GM12873 (cell line): ENCODE measurements around the gene ARID1A.

Source experiments
- CTCF ChIP-seq: IDR thresholded peaks from 2 replicates; pipeline ENCODE4 v1.5.1; 2012; ENCODE audit warnings: low read depth, mild to moderate bottlenecking, moderate library complexity, low read length, control low read depth; ENCODE audit not compliant: insufficient read depth; ENCODE audit errors: missing control alignments

ARID1A gene

GRCh38 chr1:26827106-26827604, 131.3 kb downstream of the ARID1A start:
- TF ChIP-seq CTCF: no peak

GRCh38 chr1:26827663-26828062, 131.8 kb downstream of the ARID1A start:
- no peak for TF ChIP-seq CTCF

GRCh38 chr1:26828411-26828991, 132.7 kb downstream of the ARID1A start:
- no peak for TF ChIP-seq CTCF

GRCh38 chr1:26829184-26829911, 133.5 kb downstream of the ARID1A start:
- no peak for TF ChIP-seq CTCF

GRCh38 chr1:26831059-26831458, 135.2 kb downstream of the ARID1A start:
- TF ChIP-seq CTCF: no peak
